Measurements from ENCODE around the gene SMG6. TPM values are rescaled to one million over a fixed set of nuclear protein-coding genes. Genes with fewer than 3 reads are reported as not detected.

The SMG6 gene
- total and polyA plus RNA-seq, 8 donors = 27.7 to 42.2 (median 38.5) TPM

DNA sequence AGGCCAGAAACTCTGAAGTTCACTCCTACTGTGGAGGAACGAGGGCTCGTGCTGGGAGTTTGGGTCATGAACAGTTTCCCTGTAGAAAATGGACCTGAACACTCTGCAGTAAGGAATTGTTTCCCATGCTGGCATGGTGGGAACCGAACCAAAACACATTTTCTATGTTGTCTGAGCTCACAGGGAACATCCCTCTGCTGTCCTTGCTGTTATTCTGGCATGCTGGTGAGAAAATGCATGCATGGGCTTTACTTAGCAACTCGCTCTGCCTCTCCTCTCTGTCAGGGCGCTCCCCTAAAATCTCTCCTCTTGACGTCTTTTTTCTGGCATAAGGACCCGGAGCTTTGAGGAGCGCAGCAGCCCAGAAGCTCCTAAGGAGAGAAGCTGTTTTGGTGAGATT, 283.9 kb downstream of the SMG6 start:
- Histone ChIP-seq H3K9me3 (no peaks in the 10 kb centered on the region), H3K36me3 (no peaks in the 10 kb centered on the region), H3K4me1 (peaks cover 8 to 21% of the 10 kb centered on the region in 2 donors), H3K27ac (no peak overlapping the region), H3K4me3 (no peak overlapping the region), H3K27me3 (peaks cover 10 to 60% of the 10 kb centered on the region in 2 donors)
- ATAC-seq (no peak), DNase-seq (no peak)
- TF ChIP-seq, protein P1, sequence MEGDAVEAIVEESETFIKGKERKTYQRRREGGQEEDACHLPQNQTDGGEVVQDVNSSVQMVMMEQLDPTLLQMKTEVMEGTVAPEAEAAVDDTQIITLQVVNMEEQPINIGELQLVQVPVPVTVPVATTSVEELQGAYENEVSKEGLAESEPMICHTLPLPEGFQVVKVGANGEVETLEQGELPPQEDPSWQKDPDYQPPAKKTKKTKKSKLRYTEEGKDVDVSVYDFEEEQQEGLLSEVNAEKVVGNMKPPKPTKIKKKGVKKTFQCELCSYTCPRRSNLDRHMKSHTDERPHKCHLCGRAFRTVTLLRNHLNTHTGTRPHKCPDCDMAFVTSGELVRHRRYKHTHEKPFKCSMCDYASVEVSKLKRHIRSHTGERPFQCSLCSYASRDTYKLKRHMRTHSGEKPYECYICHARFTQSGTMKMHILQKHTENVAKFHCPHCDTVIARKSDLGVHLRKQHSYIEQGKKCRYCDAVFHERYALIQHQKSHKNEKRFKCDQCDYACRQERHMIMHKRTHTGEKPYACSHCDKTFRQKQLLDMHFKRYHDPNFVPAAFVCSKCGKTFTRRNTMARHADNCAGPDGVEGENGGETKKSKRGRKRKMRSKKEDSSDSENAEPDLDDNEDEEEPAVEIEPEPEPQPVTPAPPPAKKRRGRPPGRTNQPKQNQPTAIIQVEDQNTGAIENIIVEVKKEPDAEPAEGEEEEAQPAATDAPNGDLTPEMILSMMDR (IDR thresholded peaks at IDR 0.05) = no peak
- intact Hi-C loops (cut with DNase I) = no loop called here

DNA sequence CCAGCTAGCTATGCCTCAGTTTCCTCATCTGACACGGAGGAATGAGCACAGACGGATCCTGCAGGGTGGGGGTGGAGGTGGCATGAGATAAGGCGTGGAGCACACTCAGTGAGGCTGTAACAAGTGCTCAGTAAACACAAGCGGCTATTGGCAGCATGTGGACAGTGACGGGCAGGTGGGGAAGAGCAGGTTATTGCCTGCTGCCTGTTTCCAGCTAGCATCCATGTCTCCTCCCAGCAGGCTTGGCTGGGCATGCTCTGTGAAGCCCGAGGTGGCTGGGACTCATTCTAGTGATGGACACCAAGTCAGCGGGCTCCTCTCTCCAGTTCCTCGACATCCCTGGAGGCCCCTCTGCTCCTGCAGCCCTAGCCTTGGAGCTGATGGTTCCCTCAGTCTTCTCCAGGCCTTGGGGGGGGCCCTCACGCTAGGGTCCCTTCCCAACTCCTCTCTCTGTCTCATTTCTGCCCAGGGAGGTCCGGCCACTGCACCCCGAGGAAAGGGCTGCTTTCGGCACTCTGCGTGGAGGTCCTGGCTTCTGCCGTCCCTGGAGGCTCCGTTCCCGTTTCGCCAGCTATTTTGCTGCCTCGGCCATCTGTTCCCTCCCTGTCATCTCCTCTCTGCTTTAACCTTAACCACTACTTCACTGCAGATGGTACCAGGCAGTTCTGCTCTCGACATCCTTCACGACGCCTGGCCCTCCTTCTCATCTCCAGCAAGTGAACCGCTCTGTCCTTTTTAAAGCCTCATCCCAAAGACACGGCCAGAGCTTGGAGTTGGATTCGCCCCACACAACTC, 284.7 kb downstream of the SMG6 start:
- no peak overlapping the region for H3K27ac ChIP-seq
- no peaks in the 10 kb centered on the region for H3K36me3 ChIP-seq
- TF ChIP-seq, protein P1 (IDR thresholded peaks at IDR 0.05) = no peak
- no peaks in the 10 kb centered on the region for H3K9me3 ChIP-seq
- intact Hi-C loops (cut with DNase I) = no loop called here
- H3K27me3 ChIP-seq = peaks cover 3 to 52% of the 10 kb centered on the region in 2 donors
- no peak overlapping the region for H3K4me3 ChIP-seq
- ATAC-seq = no peak
- no peak for DNase-seq
- peaks cover 0 to 13% of the 10 kb centered on the region in 2 donors for H3K4me1 ChIP-seq

DNA sequence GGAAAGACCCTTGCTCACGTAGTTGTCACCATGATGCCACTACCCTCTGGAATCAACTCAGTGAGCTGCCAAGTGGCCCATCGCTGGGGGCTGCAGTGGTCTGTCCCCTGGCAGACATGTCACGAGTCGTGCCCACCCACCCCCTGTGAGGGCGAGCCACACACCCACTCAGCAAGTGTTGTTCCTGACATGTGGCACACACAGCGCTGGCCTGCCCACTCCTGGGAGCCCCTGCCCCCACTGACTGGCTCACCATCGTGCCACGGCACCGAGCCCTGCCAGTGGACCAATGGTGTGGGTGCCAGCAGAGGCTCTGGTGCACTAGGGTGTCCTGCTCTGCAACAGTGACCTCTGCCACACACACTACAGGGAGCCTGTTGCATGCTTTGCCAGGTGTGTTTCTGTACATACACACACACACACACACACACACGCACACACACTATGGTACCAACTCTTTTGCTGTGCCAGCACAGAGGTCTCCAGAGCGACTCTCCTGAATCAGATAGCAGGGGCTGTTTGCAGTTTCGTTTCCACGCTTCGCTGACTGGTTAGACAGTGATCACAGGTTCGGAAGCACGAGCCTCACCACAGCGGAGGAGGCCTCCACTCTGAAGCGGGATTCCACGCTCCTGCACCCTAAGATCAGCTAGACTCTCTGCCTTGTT, 286.2 kb downstream of the SMG6 start:
- Histone ChIP-seq H3K4me3 (no peak overlapping the region), H3K27me3 (peaks cover 0 to 37% of the 10 kb centered on the region in 2 donors), H3K4me1 (peaks cover 0 to 2% of the 10 kb centered on the region in 2 donors), H3K36me3 (no peaks in the 10 kb centered on the region), H3K27ac (no peak overlapping the region), H3K9me3 (no peaks in the 10 kb centered on the region)
- DNase-seq (no peak), ATAC-seq (no peak)
- intact Hi-C loops (cut with DNase I) = no loop called here
- TF ChIP-seq, protein P1 (IDR thresholded peaks at IDR 0.05) = no peak

GRCh38 chr17:2016494-2016893, 287.1 kb downstream of the SMG6 start:
- intact Hi-C loops (cut with DNase I) = no loop called here
- DNase-seq = no peak

DNA sequence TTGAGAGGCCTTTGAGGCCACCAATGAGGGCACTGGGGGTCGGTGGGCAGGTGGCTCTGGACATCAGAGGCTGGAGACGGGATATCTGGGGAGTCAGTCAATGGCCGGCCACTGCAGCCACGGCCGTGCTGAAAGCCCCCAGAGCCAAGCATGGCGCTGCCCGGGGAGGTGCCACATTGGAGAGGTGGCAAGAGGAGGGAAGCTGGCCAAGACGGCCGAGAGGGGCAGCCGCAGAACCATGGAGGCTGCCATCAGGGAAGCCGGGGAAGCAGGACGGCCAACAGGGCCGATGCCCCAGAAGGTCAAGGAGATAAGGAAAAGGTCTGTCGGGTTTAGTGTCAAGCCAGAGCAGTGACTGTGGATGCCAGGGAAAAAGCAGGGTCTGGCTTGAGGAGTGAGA, 288.3 kb downstream of the SMG6 start:
- intact Hi-C loops (cut with DNase I) = no loop called here

More at GRCh38 chr17:2016494-2016893, 287.1 kb downstream of the SMG6 start:
- H3K9me3 ChIP-seq = no peaks in the 10 kb centered on the region
- TF ChIP-seq, protein P1 (IDR thresholded peaks at IDR 0.05) = no peak
- H3K27ac ChIP-seq = no peak overlapping the region
- H3K4me3 ChIP-seq = no peak overlapping the region
- peaks cover 0 to 31% of the 10 kb centered on the region in 2 donors for H3K27me3 ChIP-seq
- peaks cover 5 to 8% of the 10 kb centered on the region in 2 donors for H3K4me1 ChIP-seq
- H3K36me3 ChIP-seq = no peaks in the 10 kb centered on the region
- no peak for ATAC-seq

More for the DNA sequence above, 288.3 kb downstream of the SMG6 start:
- ATAC-seq (no peak), DNase-seq (no peak)
- H3K9me3 ChIP-seq = no peaks in the 10 kb centered on the region
- TF ChIP-seq, protein P1 (IDR thresholded peaks at IDR 0.05) = no peak
- no peak overlapping the region for H3K4me3 ChIP-seq
- H3K27ac ChIP-seq = no peak overlapping the region
- no peaks in the 10 kb centered on the region for H3K36me3 ChIP-seq
- H3K27me3 ChIP-seq = peaks cover 0 to 22% of the 10 kb centered on the region in 2 donors
- peaks cover 8 to 13% of the 10 kb centered on the region in 2 donors for H3K4me1 ChIP-seq

Data from left lung (tissue), 10 donors.